K562 (cell line): ENCODE measurements around the gene COG2. TPM values are rescaled to one million over a fixed set of nuclear protein-coding genes. Genes with fewer than 3 reads are reported as not detected.

Experiments
- ATAC-seq: fragments of 200-7000 bp; cut with Tn5 transposase; 3 replicates; pipeline ENCODE4 v1.9.1; 2020; ENCODE audit warnings: moderate library complexity
- BruUV-seq: library from RNA; stranded (reverse); fragments of 400-500 nt; replicated peaks from 2 replicates; lab custom pipeline; 2021; lab: Mats Ljungman, UMichigan
- CTCF ChIA-PET: fragments of 300-600 bp; formaldehyde crosslinking; extraction: SDS; loops from one replicate; lab custom pipeline; 2021; ENCODE audit warnings: low intra/inter-chr PET ratio; lab: Yijun Ruan, JAX
- POLR2A ChIA-PET: fragments of 300-600, 350-650 bp; sonication (Branson Sonifier 250); formaldehyde crosslinking; extraction: SDS; loops from one replicate; lab custom pipeline; 2021; ENCODE audit warnings: antibody characterized with exemption, inconsistent platforms; lab: Yijun Ruan, JAX
- DNase-seq, 4 experiments: peaks; one replicate each; pipeline versions ENCODE4 v3.0.0 to v3.0.0-alpha.2; 2011 to 2018; ENCODE audit warnings: low spot score in 3 of 4, mixed read lengths in 3 of 4; ENCODE audit errors: extremely low read depth in 1 of 4
- FAIRE-seq: peaks from 2 replicates; lab custom pipeline; 2011; peaks lifted over from hg19 to GRCh38; lab: Jason Lieb, UNC
- H2AFZ ChIP-seq: 2 replicates; pipeline ENCODE4 v1.6.0; 2011; ENCODE audit warnings: low read depth, low read length, control low read depth, inconsistent platforms
- H3K27ac ChIP-seq: fragments of 200-600 bp; 3 replicates; pipeline ENCODE4 v1.8.0; 2011; ENCODE audit warnings: low read depth, mild to moderate bottlenecking, control low read depth, inconsistent platforms, low read length, moderate library complexity, mixed read lengths; ENCODE audit errors: extremely low read depth
- H3K27me3 ChIP-seq, 2 experiments: fragments of 300-600 bp in 1 of 2; 2 replicates in 1 of 2; 3 replicates in 1 of 2; pipeline versions ENCODE4 v1.6.0 to v1.8.0; 2011; ENCODE audit warnings: inconsistent platforms in 2 of 2, low read length in 2 of 2, mild to moderate bottlenecking in 1 of 2, mixed read lengths in 1 of 2, moderate library complexity in 1 of 2; ENCODE audit not compliant: control insufficient read depth in 2 of 2, insufficient read depth in 2 of 2
- H3K36me3 ChIP-seq: fragments of 300-600 bp; 3 replicates; pipeline ENCODE4 v1.8.0; 2011; ENCODE audit warnings: mild to moderate bottlenecking, low read length, inconsistent platforms; ENCODE audit not compliant: control insufficient read depth, insufficient read depth
- H3K4me1 ChIP-seq, 2 experiments: fragments of 200-600 bp in 1 of 2; replicated peaks in 1 of 2; 2 replicates in 1 of 2; 3 replicates in 1 of 2; pipeline versions ENCODE4 v1.5.1 to v1.8.0; 2011; ENCODE audit warnings: inconsistent platforms in 2 of 2, low read length in 2 of 2, mild to moderate bottlenecking in 1 of 2, mixed read lengths in 1 of 2, moderate library complexity in 1 of 2; ENCODE audit not compliant: control insufficient read depth in 2 of 2, insufficient read depth in 2 of 2
- H3K4me2 ChIP-seq: 2 replicates; pipeline ENCODE4 v1.6.1; 2011; ENCODE audit warnings: low read length, control low read depth, inconsistent platforms, mixed read lengths; ENCODE audit not compliant: insufficient read depth
- H3K4me3 ChIP-seq: fragments of 200-600 bp; sonication (generic), shearing (Covaris generic); 2 replicates; pipeline ENCODE4 v1.5.1; 2016; ENCODE audit warnings: control low read depth, inconsistent platforms
- H3K79me2 ChIP-seq: fragments of 200-600 bp; 3 replicates; pipeline ENCODE4 v1.8.0; 2011; ENCODE audit warnings: low read length, inconsistent platforms; ENCODE audit not compliant: control insufficient read depth, insufficient read depth
- H3K9ac ChIP-seq, 2 experiments: 2 replicates each; pipeline versions ENCODE4 v1.6.0 to v1.6.1; 2011; ENCODE audit warnings: low read depth in 2 of 2, low read length in 2 of 2, control low read depth in 1 of 2, inconsistent platforms in 1 of 2, mild to moderate bottlenecking in 1 of 2, mixed read lengths in 1 of 2; ENCODE audit not compliant: insufficient read depth in 1 of 2
- H3K9me1 ChIP-seq: one replicate; pipeline ENCODE4 v1.6.0; 2011; ENCODE audit warnings: inconsistent platforms, mild to moderate bottlenecking, low read length, moderate library complexity; ENCODE audit not compliant: control insufficient read depth, insufficient read depth
- H3K9me3 ChIP-seq: replicated peaks from 2 replicates; pipeline ENCODE4 v1.5.1; 2011; ENCODE audit warnings: low read depth, low read length, inconsistent platforms; ENCODE audit not compliant: control insufficient read depth, insufficient read depth
- H4K20me1 ChIP-seq: replicated peaks from 2 replicates; pipeline ENCODE4 v1.6.1; 2011; ENCODE audit warnings: low read length, inconsistent platforms, mixed read lengths; ENCODE audit not compliant: control insufficient read depth, insufficient read depth
- CHD1 ChIP-seq: fragments of 200-600 bp; sonication (generic); IDR thresholded peaks from one replicate; pipeline ENCODE4 v1.6.1; 2012; ENCODE audit warnings: mild to moderate bottlenecking, moderate library complexity, low read length, inconsistent platforms
- CREB3L1 ChIP-seq: fragments of 450-650 bp; IDR thresholded peaks from 2 replicates; pipeline ENCODE4 v1.6.1; 2014; ENCODE audit warnings: low read depth, mild to moderate bottlenecking, moderate library complexity, borderline replicate concordance
- FOXO4 ChIP-seq: fragments of 450-650 bp; formaldehyde crosslinking; IDR thresholded peaks from 2 replicates; pipeline ENCODE4 v1.4.0; 2020; ENCODE audit warnings: mild to moderate bottlenecking, moderate library complexity
- FOXP4 ChIP-seq: sonication (generic); formaldehyde crosslinking; IDR thresholded peaks from 2 replicates; pipeline ENCODE4 v1.8.0; 2022; ENCODE audit warnings: mild to moderate bottlenecking, missing genetic modification reagents, borderline replicate concordance
- GTF2E2 ChIP-seq: fragments of 200-800 bp; sonication (Bioruptor generic); IDR thresholded peaks from 2 replicates; pipeline ENCODE4 v1.6.1; 2016; ENCODE audit warnings: missing genetic modification characterization, missing compliant biosample characterization
- LARP7 ChIP-seq: fragments of 450-650 bp; IDR thresholded peaks from 2 replicates; pipeline ENCODE4 v1.6.1; 2016
- MCM7 ChIP-seq, 2 experiments: fragments of 450-650 bp; IDR thresholded peaks; 2 replicates each; pipeline ENCODE4 v1.6.1; 2016 to 2018
- REST ChIP-seq, 2 experiments: fragments of 450-650 bp; formaldehyde crosslinking in 1 of 2; IDR thresholded peaks; 2 replicates each; pipeline versions ENCODE4 v1.4.0 to v1.6.1; 2014 to 2020; ENCODE audit warnings: mild to moderate bottlenecking in 2 of 2, borderline replicate concordance in 1 of 2, low read depth in 1 of 2
- ZNF431 ChIP-seq: sonication (generic); formaldehyde crosslinking; IDR thresholded peaks from 2 replicates; pipeline ENCODE4 v1.8.0; 2022; ENCODE audit warnings: mild to moderate bottlenecking, missing genetic modification reagents
- WGBS: fragments of 100-300 bp; shearing (Covaris generic); methylation state at CpG from one replicate; pipeline ENCODE4 v1.1.6; 2016; ENCODE audit warnings: low coverage, mixed read lengths; ENCODE audit not compliant: insufficient coverage; ENCODE audit errors: missing lambda C conversion rate; 5-methylcytosine and 5-hydroxymethylcytosine counted together
- in situ Hi-C: fragments of 300-500 bp; cut with MboI; formaldehyde crosslinking; loops from 4 replicates; pipeline ENCODE4 v1.15.0; 2018; ENCODE audit warnings: inconsistent platforms, mixed read lengths
- intact Hi-C: fragments of 100-400 bp; cut with micrococcal nuclease; formaldehyde crosslinking; loops from 2 replicates; pipeline ENCODE4 v1.14.2; 2022
- polyA plus RNA-seq, 8 experiments: library from polyadenylated mRNA; depleted of rRNA in 4 of 8; stranded (reverse) in 5 of 8; unstranded in 3 of 8; fragments of >200 nt; fragmentation: Nextera tagmentation in 2 of 8; fragmentation: Illumina TruSeq in 1 of 8; extraction: Ambion mirVana in 2 of 8; extraction: Trizol in 1 of 8; gene quantifications; 2 replicates each; pipeline versions ENCODE4 v1.2.1 to v1.2.3, GENCODE V29; 2011 to 2014; ENCODE audit warnings: inconsistent platforms in 1 of 8, missing spikeins in 1 of 8
- total RNA-seq, 7 experiments: library from RNA; depleted of rRNA in 6 of 7; stranded (reverse); fragments of >200 nt in 6 of 7; fragmentation: Illumina TruSeq in 2 of 7; extraction: Trizol in 2 of 7; gene quantifications; 2 replicates each; pipeline versions ENCODE4 v1.2.1 to v1.2.3, GENCODE V29; 2011 to 2021; ENCODE audit warnings: low replicate concordance in 1 of 7

Gene COG2
- total and polyA plus RNA-seq, 9 of the 15 experiments (the other 6 are each of a cell fraction or from before 2014, with no cell fraction given), result 22.0 to 51.7 (median 33.3) TPM

GRCh38 chr1:230658691-230659090, 16.4 kb downstream of the COG2 start:
- ChIA-PET POLR2A (interaction anchor here (0.7 kb wide), 1 partner anchor 17 kb away, joined by 3 read pairs; no protein-coding TSS in a partner anchor), CTCF (no interaction called here)
- no peak for ATAC-seq
- H3K79me2 ChIP-seq, result 0 out of 3 replicates have a peak, but pooled peaks cover 1% of the 10 kb centered on the region
- no TSS peak for BruUV-seq
- no peak for FAIRE-seq
- no peaks in the 10 kb centered on the region for H3K9me1 ChIP-seq
- H3K27ac ChIP-seq, result no peak overlapping the region
- H3K4me1 ChIP-seq, result no peaks in the 10 kb centered on the region
- WGBS, result 89% methylated on average over 2 of the region's 2 CpGs
- no peak for DNase-seq
- H3K9me3 ChIP-seq, result no peaks in the 10 kb centered on the region
- no peak overlapping the region for H3K4me2 ChIP-seq
- in situ Hi-C loops, result no loop called here
- no peak overlapping the region for H2AFZ ChIP-seq
- intact Hi-C loops, result no loop called here
- H3K36me3 ChIP-seq, result peaks cover 30% of the 10 kb centered on the region; the same call in 1 of the 3 replicates
- H4K20me1 ChIP-seq, result no peaks in the 10 kb centered on the region
- H3K9ac ChIP-seq, result no peak overlapping the region
- no peaks in the 10 kb centered on the region for H3K27me3 ChIP-seq
- H3K4me3 ChIP-seq, result no peak overlapping the region
- no peak for TF ChIP-seq FOXO4 (CRISPR knock-in tag)
- TF ChIP-seq MCM7 (IDR thresholded peaks at IDR 0.05), result no peak
- no peak for TF ChIP-seq FOXP4
- no peak for TF ChIP-seq GTF2E2 (tag)
- no peak for TF ChIP-seq ZNF431 (CRISPR knock-in tag)
- no peak for TF ChIP-seq REST (IDR thresholded peaks at IDR 0.05; ENCODE audit: borderline replicate concordance)
- TF ChIP-seq REST (CRISPR knock-in tag; IDR thresholded peaks at IDR 0.05; ENCODE audit: low read depth), result no peak
- TF ChIP-seq CHD1, result no peak
- TF ChIP-seq LARP7, result no peak
- TF ChIP-seq CREB3L1, result no peak
